HEK293 (cell line): ENCODE measurements around the gene RTL1.
A peak's percentile ranks its signal among the peaks of the same experiment; 100 is the strongest.

Experiments used
- CTCF ChIA-PET: fragments of 350-600 bp; formaldehyde crosslinking; extraction: SDS; loops from one replicate; lab custom pipeline; 2021; ENCODE audit warnings: antibody characterized with exemption; lab: Yijun Ruan, JAX
- POLR2A ChIA-PET: fragments of 300-600 bp; formaldehyde crosslinking; extraction: SDS; loops from one replicate; lab custom pipeline; 2020; ENCODE audit warnings: antibody characterized with exemption, inconsistent platforms; lab: Yijun Ruan, JAX
- H3K27ac ChIP-seq: fragments of 200-500 bp; sonication (Bioruptor generic); 2 replicates; pipeline ENCODE4 v1.5.1; 2014; ENCODE audit warnings: low read depth, low read length, control low read depth, inconsistent platforms; ENCODE audit errors: extremely low read depth
- H3K36me3 ChIP-seq, 2 experiments: fragments of 200-500 bp in 1 of 2; sonication (Bioruptor generic) in 1 of 2; 1 replicate in 1 of 2; 2 replicates in 1 of 2; pipeline ENCODE4 v1.5.1; 2014 to 2017; ENCODE audit warnings: inconsistent platforms in 2 of 2, low read length in 2 of 2; ENCODE audit not compliant: control insufficient read depth in 2 of 2, insufficient read depth in 1 of 2
- H3K4me1 ChIP-seq: fragments of 200-500 bp; sonication (Bioruptor generic); 2 replicates; pipeline ENCODE4 v1.5.1; 2014; ENCODE audit warnings: mild to moderate bottlenecking, low read length, inconsistent platforms; ENCODE audit not compliant: control insufficient read depth, insufficient read depth
- H3K4me3 ChIP-seq: 2 replicates; pipeline ENCODE4 v1.5.1; 2011; ENCODE audit warnings: low read depth, mild to moderate bottlenecking, control low read depth, low read length, moderate library complexity
- H3K9me3 ChIP-seq: fragments of 200-500 bp; sonication (Bioruptor generic); 2 replicates; pipeline ENCODE4 v1.5.1; 2014; ENCODE audit warnings: low read depth, low read length, inconsistent platforms; ENCODE audit not compliant: control insufficient read depth, insufficient read depth
- EGR2 ChIP-seq: fragments of 450-650 bp; formaldehyde crosslinking; IDR thresholded peaks from 2 replicates; pipeline ENCODE4 v1.5.1; 2016; ENCODE audit warnings: low read depth, missing biosample characterization, missing genetic modification characterization
- GLIS2 ChIP-seq: fragments of 450-650 bp; formaldehyde crosslinking; IDR thresholded peaks from 2 replicates; pipeline ENCODE4 v1.5.1; 2016; ENCODE audit warnings: missing biosample characterization, missing genetic modification characterization
- HOXD13 ChIP-seq: sonication (generic); formaldehyde crosslinking; IDR thresholded peaks from 2 replicates; pipeline ENCODE4 v1.8.0; 2022; ENCODE audit warnings: missing genetic modification reagents, borderline replicate concordance
- KLF1 ChIP-seq: fragments of 450-650 bp; formaldehyde crosslinking; IDR thresholded peaks from 2 replicates; pipeline ENCODE4 v1.5.1; 2016; ENCODE audit warnings: missing biosample characterization, missing genetic modification characterization
- KLF7 ChIP-seq: fragments of 450-650 bp; formaldehyde crosslinking; IDR thresholded peaks from 2 replicates; pipeline ENCODE4 v1.5.1; 2016; ENCODE audit warnings: missing biosample characterization, missing genetic modification characterization, borderline replicate concordance
- MEIS1 ChIP-seq: sonication (generic); formaldehyde crosslinking; IDR thresholded peaks from 2 replicates; pipeline ENCODE4 v1.8.1; 2022; ENCODE audit warnings: missing genetic modification reagents, mild to moderate bottlenecking, borderline replicate concordance
- PRDM1 ChIP-seq: fragments of 450-650 bp; formaldehyde crosslinking; IDR thresholded peaks from 2 replicates; pipeline ENCODE4; 2016; ENCODE audit warnings: missing biosample characterization, missing genetic modification characterization
- SCRT2 ChIP-seq: fragments of 450-650 bp; formaldehyde crosslinking; IDR thresholded peaks from 2 replicates; pipeline ENCODE4 v1.5.1; 2016; ENCODE audit warnings: missing biosample characterization, missing genetic modification characterization
- SETDB1 ChIP-seq: IDR thresholded peaks from one replicate; pipeline ENCODE4 v1.6.1; 2017; ENCODE audit warnings: mild to moderate bottlenecking, low read length, moderate library complexity, mixed read lengths; ENCODE audit not compliant: insufficient read length
- TCF7L2 ChIP-seq: IDR thresholded peaks from 2 replicates; pipeline ENCODE4 v1.6.1; 2011; ENCODE audit warnings: low read depth, mild to moderate bottlenecking, inconsistent platforms, low read length, moderate library complexity, borderline replicate concordance
- YY2 ChIP-seq: fragments of 450-650 bp; formaldehyde crosslinking; IDR thresholded peaks from 2 replicates; pipeline ENCODE4 v1.5.1; 2016; ENCODE audit warnings: missing biosample characterization, missing genetic modification characterization
- ZBTB48 ChIP-seq: fragments of 450-650 bp; formaldehyde crosslinking; IDR thresholded peaks from 2 replicates; pipeline ENCODE4 v1.5.1; 2016; ENCODE audit warnings: missing biosample characterization, missing genetic modification characterization
- ZBTB7A ChIP-seq: fragments of 450-650 bp; formaldehyde crosslinking; IDR thresholded peaks from 2 replicates; pipeline ENCODE4 v1.5.1; 2016; ENCODE audit warnings: low read depth, missing biosample characterization, missing genetic modification characterization
- ZNF138 ChIP-seq: fragments of 450-650 bp; formaldehyde crosslinking; IDR thresholded peaks from 2 replicates; pipeline ENCODE4 v1.5.1; 2016; ENCODE audit warnings: missing biosample characterization, missing genetic modification characterization, borderline replicate concordance
- ZNF214 ChIP-seq: fragments of 450-650 bp; formaldehyde crosslinking; IDR thresholded peaks from 2 replicates; pipeline ENCODE4 v1.5.1; 2017; ENCODE audit warnings: missing biosample characterization, mild to moderate bottlenecking, missing genetic modification characterization, borderline replicate concordance
- ZNF221 ChIP-seq: fragments of 450-650 bp; formaldehyde crosslinking; IDR thresholded peaks from 2 replicates; pipeline ENCODE4 v1.5.1; 2017; ENCODE audit warnings: missing biosample characterization, missing genetic modification characterization, borderline replicate concordance
- ZNF292 ChIP-seq: fragments of 450-650 bp; formaldehyde crosslinking; IDR thresholded peaks from 2 replicates; pipeline ENCODE4 v1.5.1; 2016; ENCODE audit warnings: low read depth, missing biosample characterization, missing genetic modification characterization, borderline replicate concordance
- ZNF350 ChIP-seq: fragments of 450-650 bp; formaldehyde crosslinking; IDR thresholded peaks from 2 replicates; pipeline ENCODE4 v1.5.0; 2017; ENCODE audit warnings: missing biosample characterization, mild to moderate bottlenecking, missing genetic modification characterization
- ZNF416 ChIP-seq: fragments of 450-650 bp; formaldehyde crosslinking; IDR thresholded peaks from 2 replicates; pipeline ENCODE4 v1.5.1; 2016; ENCODE audit warnings: missing biosample characterization, missing genetic modification characterization
- ZNF501 ChIP-seq: fragments of 450-650 bp; formaldehyde crosslinking; IDR thresholded peaks from 2 replicates; pipeline ENCODE4 v1.5.1; 2016; ENCODE audit warnings: missing biosample characterization, missing genetic modification characterization
- ZNF658 ChIP-seq: fragments of 450-650 bp; formaldehyde crosslinking; IDR thresholded peaks from 2 replicates; pipeline ENCODE4; 2016; ENCODE audit warnings: missing biosample characterization, missing genetic modification characterization
- ZNF707 ChIP-seq: fragments of 450-650 bp; formaldehyde crosslinking; IDR thresholded peaks from 2 replicates; pipeline ENCODE4 v1.5.1; 2016; ENCODE audit warnings: missing biosample characterization, missing genetic modification characterization
- ZNF747 ChIP-seq: fragments of 450-650 bp; formaldehyde crosslinking; IDR thresholded peaks from 2 replicates; pipeline ENCODE4 v1.5.1; 2016; ENCODE audit warnings: missing biosample characterization, missing genetic modification characterization
- ZNF768 ChIP-seq: fragments of 450-650 bp; formaldehyde crosslinking; IDR thresholded peaks from 2 replicates; pipeline ENCODE4 v1.5.1; 2018; ENCODE audit warnings: missing biosample characterization, mild to moderate bottlenecking, missing genetic modification characterization
- ZNF791 ChIP-seq: fragments of 450-650 bp; formaldehyde crosslinking; IDR thresholded peaks from 2 replicates; pipeline ENCODE4 v1.5.1; 2016; ENCODE audit warnings: missing biosample characterization, missing genetic modification characterization
- TF ChIP-seq, protein P1 (sequence below): fragments of 450-650 bp; formaldehyde crosslinking; IDR thresholded peaks from 2 replicates; pipeline ENCODE4 v1.5.1; 2017; ENCODE audit warnings: missing biosample characterization, missing genetic modification characterization
- TF ChIP-seq, protein P2 (sequence below): fragments of 450-650 bp; formaldehyde crosslinking; IDR thresholded peaks from 2 replicates; pipeline ENCODE4 v1.5.1; 2017; ENCODE audit warnings: missing biosample characterization, missing genetic modification characterization
- TF ChIP-seq, protein P3 (sequence below): fragments of 450-650 bp; IDR thresholded peaks from 2 replicates; pipeline ENCODE4 v1.5.1; 2018; ENCODE audit warnings: missing biosample characterization, missing genetic modification characterization
- TF ChIP-seq, protein P4 (sequence below): fragments of 450-650 bp; formaldehyde crosslinking; IDR thresholded peaks from 2 replicates; pipeline ENCODE4 v1.5.1; 2016; ENCODE audit warnings: missing biosample characterization, missing genetic modification characterization

RTL1 gene

DNA sequence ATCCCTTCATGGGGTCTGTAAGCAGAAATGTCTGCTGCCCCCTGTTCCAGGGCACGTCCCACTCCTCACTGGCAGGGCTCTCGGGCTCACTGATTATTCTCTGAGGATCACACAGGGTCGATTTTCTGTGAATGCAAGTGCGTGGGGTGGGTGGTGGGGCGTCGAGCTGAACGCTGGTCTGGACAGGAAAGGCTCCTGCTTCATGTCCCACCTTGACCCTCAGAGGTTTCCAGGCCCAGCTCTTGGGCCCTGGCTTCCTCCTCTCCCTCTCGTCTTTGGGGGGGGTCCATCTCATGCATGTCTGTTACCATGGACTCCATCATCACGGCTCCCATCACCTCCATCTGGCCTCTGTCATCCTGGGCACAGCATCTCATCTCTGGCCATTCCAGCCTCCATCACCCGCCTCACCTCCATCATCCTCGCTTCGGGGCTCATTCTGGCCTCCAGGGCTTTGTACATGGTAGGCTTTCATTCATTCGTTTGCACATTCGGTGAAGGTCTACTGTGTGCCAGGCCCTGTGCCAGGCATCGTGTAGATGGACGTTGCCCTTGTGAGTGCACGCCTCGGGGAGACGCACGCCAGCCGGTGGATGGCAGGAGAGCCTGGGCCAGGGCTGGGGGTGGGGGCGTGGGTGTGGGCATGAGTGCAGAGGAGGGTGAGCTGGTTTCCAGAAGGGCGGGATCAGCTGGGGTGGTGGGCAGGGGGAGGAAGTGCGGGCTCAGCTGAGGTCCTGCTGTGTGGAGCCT, 34.7 kb downstream of the RTL1 start (continued):
- TF ChIP-seq ZNF350 (no peak), ZBTB48 (tag by site-specific recombination) (no peak), ZNF768 (tag by site-specific recombination) (no peak)

DNA sequence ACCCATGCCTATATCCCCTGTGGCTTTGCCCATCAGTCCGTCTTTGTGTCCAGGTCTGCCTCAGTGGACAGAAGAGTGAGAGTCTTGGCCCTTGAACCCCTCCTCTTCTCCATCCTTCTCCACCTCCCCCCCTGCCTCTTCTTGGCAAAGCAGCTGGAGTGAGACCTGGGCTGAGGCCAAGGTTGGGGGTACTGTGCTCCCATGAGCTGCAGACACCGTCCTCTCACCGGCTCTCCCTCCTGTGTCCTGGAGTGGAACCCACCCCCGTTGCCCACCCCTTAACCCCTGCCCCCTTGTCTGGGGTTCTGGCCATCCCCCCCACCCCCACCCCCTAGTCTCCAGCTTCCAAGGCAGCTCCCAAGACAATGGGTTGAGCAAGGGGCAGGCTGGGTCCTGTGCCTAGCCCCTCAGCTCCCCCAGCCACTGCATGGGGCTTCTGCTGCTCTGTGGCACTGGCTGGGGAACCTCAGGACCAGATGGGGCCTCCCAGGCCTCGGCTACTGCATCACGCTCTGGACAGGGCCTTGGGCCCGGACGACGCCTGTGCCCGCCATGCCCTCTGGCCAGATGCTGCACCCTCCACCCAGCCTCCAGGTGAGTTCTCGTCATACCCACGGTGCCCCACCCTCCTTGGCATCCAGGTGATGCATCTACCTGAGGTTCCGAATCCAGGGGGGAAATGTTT, 35.7 kb downstream of the RTL1 start:
- no peaks in the 10 kb centered on the region for H3K4me1 ChIP-seq
- no peak overlapping the region for H3K4me3 ChIP-seq
- no peaks in the 10 kb centered on the region for H3K9me3 ChIP-seq
- ChIA-PET CTCF (no interaction called here), POLR2A (no interaction called here)
- H3K36me3 ChIP-seq: no peaks in the 10 kb centered on the region
- TF ChIP-seq ZNF416 (tag by site-specific recombination) (no peak), ZNF221 (tag by site-specific recombination) (no peak), TCF7L2 (no peak), ZNF214 (tag by site-specific recombination) (no peak), ZNF747 (tag by site-specific recombination) (no peak), SCRT2 (tag by site-specific recombination) (no peak), HOXD13 (CRISPR knock-in tag) (no peak), KLF7 (no peak), PRDM1 (tag by site-specific recombination) (no peak), SETDB1 (no peak), ZNF658 (no peak), ZNF501 (tag by site-specific recombination) (no peak), GLIS2 (no peak), ZNF791 (tag by site-specific recombination) (no peak), ZNF292 (no peak), KLF1 (tag by site-specific recombination) (no peak)
- TF ChIP-seq, protein P1, sequence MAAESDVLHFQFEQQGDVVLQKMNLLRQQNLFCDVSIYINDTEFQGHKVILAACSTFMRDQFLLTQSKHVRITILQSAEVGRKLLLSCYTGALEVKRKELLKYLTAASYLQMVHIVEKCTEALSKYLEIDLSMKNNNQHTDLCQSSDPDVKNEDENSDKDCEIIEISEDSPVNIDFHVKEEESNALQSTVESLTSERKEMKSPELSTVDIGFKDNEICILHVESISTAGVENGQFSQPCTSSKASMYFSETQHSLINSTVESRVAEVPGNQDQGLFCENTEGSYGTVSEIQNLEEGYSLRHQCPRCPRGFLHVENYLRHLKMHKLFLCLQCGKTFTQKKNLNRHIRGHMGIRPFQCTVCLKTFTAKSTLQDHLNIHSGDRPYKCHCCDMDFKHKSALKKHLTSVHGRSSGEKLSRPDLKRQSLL (tag by site-specific recombination): no peak
- TF ChIP-seq, protein P2, sequence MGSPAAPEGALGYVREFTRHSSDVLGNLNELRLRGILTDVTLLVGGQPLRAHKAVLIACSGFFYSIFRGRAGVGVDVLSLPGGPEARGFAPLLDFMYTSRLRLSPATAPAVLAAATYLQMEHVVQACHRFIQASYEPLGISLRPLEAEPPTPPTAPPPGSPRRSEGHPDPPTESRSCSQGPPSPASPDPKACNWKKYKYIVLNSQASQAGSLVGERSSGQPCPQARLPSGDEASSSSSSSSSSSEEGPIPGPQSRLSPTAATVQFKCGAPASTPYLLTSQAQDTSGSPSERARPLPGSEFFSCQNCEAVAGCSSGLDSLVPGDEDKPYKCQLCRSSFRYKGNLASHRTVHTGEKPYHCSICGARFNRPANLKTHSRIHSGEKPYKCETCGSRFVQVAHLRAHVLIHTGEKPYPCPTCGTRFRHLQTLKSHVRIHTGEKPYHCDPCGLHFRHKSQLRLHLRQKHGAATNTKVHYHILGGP: no peak
- no peak overlapping the region for H3K27ac ChIP-seq

DNA sequence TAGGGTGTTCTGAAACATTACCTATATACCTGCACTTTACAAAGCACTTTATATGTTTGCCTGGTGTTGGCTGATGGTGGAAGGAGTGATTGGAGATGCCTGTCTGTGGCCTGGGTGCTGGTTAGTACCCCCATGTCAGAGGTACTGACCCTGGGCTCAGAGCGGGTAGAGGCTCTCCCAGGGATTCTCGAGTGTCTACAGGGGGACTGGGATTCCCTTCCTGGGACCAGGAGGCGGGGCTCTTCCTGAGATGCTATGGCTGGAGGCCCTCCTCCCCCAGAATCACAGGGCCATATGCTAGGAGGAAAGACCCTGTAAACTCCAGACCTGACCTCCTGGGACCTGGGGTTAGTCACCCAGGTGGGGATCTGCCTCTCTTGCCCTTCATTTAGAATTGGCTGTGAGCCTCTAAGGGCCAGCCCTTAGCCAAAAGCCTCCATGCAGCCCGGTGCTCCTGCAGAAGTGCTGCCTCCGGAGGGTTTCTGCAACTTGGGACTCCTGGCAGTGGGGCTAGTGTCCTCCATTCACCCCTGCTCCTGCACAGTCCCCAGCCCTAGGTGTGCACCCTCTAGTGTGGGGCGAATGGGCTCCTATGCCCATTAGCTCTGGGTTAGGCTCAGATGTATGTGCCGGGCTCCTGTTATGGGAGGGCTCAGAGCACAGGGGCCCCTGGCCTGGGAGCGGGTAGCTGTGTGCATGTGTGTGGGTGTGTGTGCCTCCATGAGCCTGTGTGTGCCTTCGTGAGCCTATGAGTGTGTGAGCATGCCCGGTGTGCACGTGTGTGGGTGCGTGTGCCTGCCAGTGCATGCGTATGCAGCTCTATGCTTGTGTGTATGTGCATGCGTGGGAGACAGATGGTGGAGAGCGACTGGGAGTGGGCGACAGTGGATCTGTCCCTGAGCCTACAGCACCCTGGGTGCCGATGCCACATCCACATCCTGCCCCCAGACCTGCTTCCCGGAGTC, 36.6 kb downstream of the RTL1 start:
- H3K4me1 ChIP-seq: no peaks in the 10 kb centered on the region
- CTCF ChIA-PET: no interaction called here
- H3K4me3 ChIP-seq: no peak overlapping the region
- no peaks in the 10 kb centered on the region for H3K9me3 ChIP-seq
- no peak overlapping the region for H3K27ac ChIP-seq
- H3K36me3 ChIP-seq: no peaks in the 10 kb centered on the region
- POLR2A ChIA-PET: no interaction called here
- TF ChIP-seq, protein P3, sequence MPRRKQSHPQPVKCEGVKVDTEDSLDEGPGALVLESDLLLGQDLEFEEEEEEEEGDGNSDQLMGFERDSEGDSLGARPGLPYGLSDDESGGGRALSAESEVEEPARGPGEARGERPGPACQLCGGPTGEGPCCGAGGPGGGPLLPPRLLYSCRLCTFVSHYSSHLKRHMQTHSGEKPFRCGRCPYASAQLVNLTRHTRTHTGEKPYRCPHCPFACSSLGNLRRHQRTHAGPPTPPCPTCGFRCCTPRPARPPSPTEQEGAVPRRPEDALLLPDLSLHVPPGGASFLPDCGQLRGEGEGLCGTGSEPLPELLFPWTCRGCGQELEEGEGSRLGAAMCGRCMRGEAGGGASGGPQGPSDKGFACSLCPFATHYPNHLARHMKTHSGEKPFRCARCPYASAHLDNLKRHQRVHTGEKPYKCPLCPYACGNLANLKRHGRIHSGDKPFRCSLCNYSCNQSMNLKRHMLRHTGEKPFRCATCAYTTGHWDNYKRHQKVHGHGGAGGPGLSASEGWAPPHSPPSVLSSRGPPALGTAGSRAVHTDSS (tag by site-specific recombination): no peak
- TF ChIP-seq, protein P4, sequence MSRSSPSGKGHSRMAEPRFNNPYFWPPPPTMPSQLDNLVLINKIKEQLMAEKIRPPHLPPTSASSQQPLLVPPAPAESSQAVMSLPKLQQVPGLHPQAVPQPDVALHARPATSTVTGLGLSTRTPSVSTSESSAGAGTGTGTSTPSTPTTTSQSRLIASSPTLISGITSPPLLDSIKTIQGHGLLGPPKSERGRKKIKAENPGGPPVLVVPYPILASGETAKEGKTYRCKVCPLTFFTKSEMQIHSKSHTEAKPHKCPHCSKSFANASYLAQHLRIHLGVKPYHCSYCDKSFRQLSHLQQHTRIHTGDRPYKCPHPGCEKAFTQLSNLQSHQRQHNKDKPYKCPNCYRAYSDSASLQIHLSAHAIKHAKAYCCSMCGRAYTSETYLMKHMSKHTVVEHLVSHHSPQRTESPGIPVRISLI (tag by site-specific recombination): no peak
- TF ChIP-seq MEIS1 (CRISPR knock-in tag) (no peak), YY2 (tag by site-specific recombination) (no peak), ZNF138 (tag by site-specific recombination) (no peak), EGR2 (tag by site-specific recombination) (peak; percentile 77), ZBTB7A (tag by site-specific recombination) (no peak), ZNF707 (tag by site-specific recombination) (no peak)
